K562 (cell line): ENCODE results near the gene SMG7. TPM values are rescaled to one million over a fixed set of nuclear protein-coding genes. Genes with fewer than 3 reads are reported as not detected.

Experiments used
- ATAC-seq: fragments of 200-7000 bp; cut with Tn5 transposase; 3 replicates; pipeline ENCODE4 v1.9.1; 2020; ENCODE audit warnings: moderate library complexity
- BruUV-seq: library from RNA; stranded (reverse); fragments of 400-500 nt; replicated peaks from 2 replicates; lab custom pipeline; 2021; lab: Mats Ljungman, UMichigan
- CTCF ChIA-PET: fragments of 300-600 bp; formaldehyde crosslinking; extraction: SDS; loops from one replicate; lab custom pipeline; 2021; ENCODE audit warnings: low intra/inter-chr PET ratio; lab: Yijun Ruan, JAX
- POLR2A ChIA-PET: fragments of 300-600, 350-650 bp; sonication (Branson Sonifier 250); formaldehyde crosslinking; extraction: SDS; loops from one replicate; lab custom pipeline; 2021; ENCODE audit warnings: antibody characterized with exemption, inconsistent platforms; lab: Yijun Ruan, JAX
- DNase-seq, 4 experiments: peaks; one replicate each; pipeline versions ENCODE4 v3.0.0 to v3.0.0-alpha.2; 2011 to 2018; ENCODE audit warnings: low spot score in 3 of 4, mixed read lengths in 3 of 4; ENCODE audit errors: extremely low read depth in 1 of 4
- FAIRE-seq: peaks from 2 replicates; lab custom pipeline; 2011; peaks lifted over from hg19 to GRCh38; lab: Jason Lieb, UNC
- H2AFZ ChIP-seq: 2 replicates; pipeline ENCODE4 v1.6.0; 2011; ENCODE audit warnings: low read depth, low read length, control low read depth, inconsistent platforms
- H3K27ac ChIP-seq: fragments of 200-600 bp; 3 replicates; pipeline ENCODE4 v1.8.0; 2011; ENCODE audit warnings: low read depth, mild to moderate bottlenecking, control low read depth, inconsistent platforms, low read length, moderate library complexity, mixed read lengths; ENCODE audit errors: extremely low read depth
- H3K27me3 ChIP-seq, 2 experiments: fragments of 300-600 bp in 1 of 2; 2 replicates in 1 of 2; 3 replicates in 1 of 2; pipeline versions ENCODE4 v1.6.0 to v1.8.0; 2011; ENCODE audit warnings: inconsistent platforms in 2 of 2, low read length in 2 of 2, mild to moderate bottlenecking in 1 of 2, mixed read lengths in 1 of 2, moderate library complexity in 1 of 2; ENCODE audit not compliant: control insufficient read depth in 2 of 2, insufficient read depth in 2 of 2
- H3K36me3 ChIP-seq: fragments of 300-600 bp; 3 replicates; pipeline ENCODE4 v1.8.0; 2011; ENCODE audit warnings: mild to moderate bottlenecking, low read length, inconsistent platforms; ENCODE audit not compliant: control insufficient read depth, insufficient read depth
- H3K4me1 ChIP-seq, 2 experiments: fragments of 200-600 bp in 1 of 2; replicated peaks in 1 of 2; 2 replicates in 1 of 2; 3 replicates in 1 of 2; pipeline versions ENCODE4 v1.5.1 to v1.8.0; 2011; ENCODE audit warnings: inconsistent platforms in 2 of 2, low read length in 2 of 2, mild to moderate bottlenecking in 1 of 2, mixed read lengths in 1 of 2, moderate library complexity in 1 of 2; ENCODE audit not compliant: control insufficient read depth in 2 of 2, insufficient read depth in 2 of 2
- H3K4me2 ChIP-seq: 2 replicates; pipeline ENCODE4 v1.6.1; 2011; ENCODE audit warnings: low read length, control low read depth, inconsistent platforms, mixed read lengths; ENCODE audit not compliant: insufficient read depth
- H3K4me3 ChIP-seq: fragments of 200-600 bp; sonication (generic), shearing (Covaris generic); 2 replicates; pipeline ENCODE4 v1.5.1; 2016; ENCODE audit warnings: control low read depth, inconsistent platforms
- H3K79me2 ChIP-seq: fragments of 200-600 bp; 3 replicates; pipeline ENCODE4 v1.8.0; 2011; ENCODE audit warnings: low read length, inconsistent platforms; ENCODE audit not compliant: control insufficient read depth, insufficient read depth
- H3K9ac ChIP-seq, 2 experiments: 2 replicates each; pipeline versions ENCODE4 v1.6.0 to v1.6.1; 2011; ENCODE audit warnings: low read depth in 2 of 2, low read length in 2 of 2, control low read depth in 1 of 2, inconsistent platforms in 1 of 2, mild to moderate bottlenecking in 1 of 2, mixed read lengths in 1 of 2; ENCODE audit not compliant: insufficient read depth in 1 of 2
- H3K9me1 ChIP-seq: one replicate; pipeline ENCODE4 v1.6.0; 2011; ENCODE audit warnings: inconsistent platforms, mild to moderate bottlenecking, low read length, moderate library complexity; ENCODE audit not compliant: control insufficient read depth, insufficient read depth
- H3K9me3 ChIP-seq: replicated peaks from 2 replicates; pipeline ENCODE4 v1.5.1; 2011; ENCODE audit warnings: low read depth, low read length, inconsistent platforms; ENCODE audit not compliant: control insufficient read depth, insufficient read depth
- H4K20me1 ChIP-seq: replicated peaks from 2 replicates; pipeline ENCODE4 v1.6.1; 2011; ENCODE audit warnings: low read length, inconsistent platforms, mixed read lengths; ENCODE audit not compliant: control insufficient read depth, insufficient read depth
- CEBPG ChIP-seq, 3 experiments: fragments of 200-800 bp in 1 of 3; sonication (Bioruptor generic) in 1 of 3; sonication (generic) in 1 of 3; formaldehyde crosslinking in 1 of 3; IDR thresholded peaks in 2 of 3; conservative IDR thresholded peaks in 1 of 3; 2 replicates each; pipeline versions ENCODE4 v1.6.1 to v1.8.0; 2016 to 2022; ENCODE audit warnings: missing compliant biosample characterization in 2 of 3, missing genetic modification characterization in 2 of 3, mild to moderate bottlenecking in 1 of 3, missing genetic modification reagents in 1 of 3
- NR2C2 ChIP-seq, 2 experiments: fragments of 200-800 bp in 1 of 2; sonication (Bioruptor generic) in 1 of 2; sonication (generic) in 1 of 2; formaldehyde crosslinking in 1 of 2; IDR thresholded peaks; 2 replicates each; pipeline versions ENCODE4 v1.6.1 to v1.8.0; 2016 to 2022; ENCODE audit warnings: mild to moderate bottlenecking in 1 of 2, missing compliant biosample characterization in 1 of 2, missing genetic modification characterization in 1 of 2, missing genetic modification reagents in 1 of 2
- RBM25 ChIP-seq: fragments of 200-400 bp; formaldehyde crosslinking; IDR thresholded peaks from 2 replicates; pipeline ENCODE4 v1.6.1; 2018; ENCODE audit warnings: low read length, low read depth, moderate library complexity; ENCODE audit not compliant: severe bottlenecking
- ZNF124 ChIP-seq: sonication (generic); formaldehyde crosslinking; IDR thresholded peaks from 2 replicates; pipeline ENCODE4 v1.8.1; 2022; ENCODE audit warnings: missing genetic modification reagents
- ZNF134 ChIP-seq: fragments of 250-450 bp; sonication (Bioruptor Pico); conservative IDR thresholded peaks from 2 replicates; pipeline ENCODE4 v1.4.0; 2020
- WGBS: fragments of 100-300 bp; shearing (Covaris generic); methylation state at CpG from one replicate; pipeline ENCODE4 v1.1.6; 2016; ENCODE audit warnings: low coverage, mixed read lengths; ENCODE audit not compliant: insufficient coverage; ENCODE audit errors: missing lambda C conversion rate; 5-methylcytosine and 5-hydroxymethylcytosine counted together
- in situ Hi-C: fragments of 300-500 bp; cut with MboI; formaldehyde crosslinking; loops from 4 replicates; pipeline ENCODE4 v1.15.0; 2018; ENCODE audit warnings: inconsistent platforms, mixed read lengths
- intact Hi-C: fragments of 100-400 bp; cut with micrococcal nuclease; formaldehyde crosslinking; loops from 2 replicates; pipeline ENCODE4 v1.14.2; 2022
- polyA plus RNA-seq, 8 experiments: library from polyadenylated mRNA; depleted of rRNA in 4 of 8; stranded (reverse) in 5 of 8; unstranded in 3 of 8; fragments of >200 nt; fragmentation: Nextera tagmentation in 2 of 8; fragmentation: Illumina TruSeq in 1 of 8; extraction: Ambion mirVana in 2 of 8; extraction: Trizol in 1 of 8; gene quantifications; 2 replicates each; pipeline versions ENCODE4 v1.2.1 to v1.2.3, GENCODE V29; 2011 to 2014; ENCODE audit warnings: inconsistent platforms in 1 of 8, missing spikeins in 1 of 8
- total RNA-seq, 7 experiments: library from RNA; depleted of rRNA in 6 of 7; stranded (reverse); fragments of >200 nt in 6 of 7; fragmentation: Illumina TruSeq in 2 of 7; extraction: Trizol in 2 of 7; gene quantifications; 2 replicates each; pipeline versions ENCODE4 v1.2.1 to v1.2.3, GENCODE V29; 2011 to 2021; ENCODE audit warnings: low replicate concordance in 1 of 7
- TF ChIP-seq, protein P1 (sequence below): fragments of 450-650 bp; IDR thresholded peaks from 2 replicates; pipeline ENCODE4 v1.6.1; 2016; ENCODE audit warnings: antibody characterized with exemption
- TF ChIP-seq, protein P2 (sequence below), 2 experiments: fragments of 450-650 bp in 1 of 2; sonication (generic) in 1 of 2; formaldehyde crosslinking in 1 of 2; IDR thresholded peaks in 1 of 2; conservative IDR thresholded peaks in 1 of 2; 2 replicates each; pipeline versions ENCODE4 v1.6.1 to v1.8.1; 2016 to 2023; ENCODE audit warnings: mild to moderate bottlenecking in 2 of 2, moderate library complexity in 2 of 2, inconsistent platforms in 1 of 2, missing genetic modification reagents in 1 of 2

SMG7 gene
- total and polyA plus RNA-seq, 9 of the 15 experiments (the other 6 are each of a cell fraction or from before 2014, with no cell fraction given) = 12.4 to 74.6 (median 29.0) TPM

DNA sequence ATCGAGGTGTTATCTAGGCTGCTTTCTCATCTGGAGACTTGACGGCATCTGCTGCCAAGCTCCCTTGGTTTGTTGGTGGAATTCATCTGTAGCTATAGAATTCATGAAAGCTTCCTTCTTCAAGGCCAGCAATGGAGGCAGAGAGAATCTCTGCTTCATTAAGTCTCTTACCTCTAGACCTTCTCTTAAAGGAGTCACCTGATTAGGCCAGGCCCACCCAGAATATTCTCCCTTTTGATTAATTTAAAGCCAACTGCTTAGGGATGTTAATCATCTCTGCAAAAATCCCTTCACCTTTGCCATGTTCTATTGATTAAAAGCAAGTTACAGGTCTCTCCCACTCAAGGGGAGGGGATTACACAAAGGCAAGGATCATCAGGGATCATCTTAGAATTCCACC lies 123.2 kb downstream of the SMG7 start:
- no peak for FAIRE-seq
- 16% methylated on average over 2 of the region's 2 CpGs for WGBS

DNA sequence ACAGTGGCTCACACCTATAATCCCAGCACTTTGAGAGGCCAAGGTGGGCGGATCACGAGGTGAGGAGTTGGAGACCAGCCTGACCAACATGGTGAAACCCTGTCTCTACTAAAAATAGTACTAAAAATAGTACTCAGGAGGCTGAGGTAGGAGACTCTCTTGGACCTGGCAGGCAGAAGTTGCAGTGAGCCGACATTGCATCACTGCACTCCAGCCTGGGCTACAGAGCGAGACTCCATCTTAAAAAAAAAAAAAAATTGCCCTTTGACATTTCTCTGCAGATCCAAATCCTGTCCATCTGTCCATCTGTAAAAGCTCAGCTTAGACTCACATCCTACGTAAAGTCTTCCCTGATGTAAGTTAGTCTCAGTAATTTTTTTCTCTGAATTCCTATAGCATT lies 124.2 kb downstream of the SMG7 start:
- ChIA-PET POLR2A (no interaction called here), CTCF (no interaction called here)
- Histone ChIP-seq H3K9me1 (no peaks in the 10 kb centered on the region), H3K79me2 (no peaks in the 10 kb centered on the region), H4K20me1 (no peaks in the 10 kb centered on the region), H3K27ac (no peak overlapping the region), H3K4me1 (no peaks in the 10 kb centered on the region; a peak in 1 of 5 replicates), H3K27me3 (peaks cover 31 to 40% of the 10 kb centered on the region in 2 experiments), H2AFZ (no peak overlapping the region), H3K9me3 (no peaks in the 10 kb centered on the region), H3K4me3 (no peak overlapping the region), H3K4me2 (no peak overlapping the region), H3K36me3 (no peaks in the 10 kb centered on the region), H3K9ac (no peak overlapping the region)
- in situ Hi-C loops = no loop called here
- ATAC-seq (no peak), DNase-seq (no peak), FAIRE-seq (no peak)
- TF ChIP-seq, protein P1, sequence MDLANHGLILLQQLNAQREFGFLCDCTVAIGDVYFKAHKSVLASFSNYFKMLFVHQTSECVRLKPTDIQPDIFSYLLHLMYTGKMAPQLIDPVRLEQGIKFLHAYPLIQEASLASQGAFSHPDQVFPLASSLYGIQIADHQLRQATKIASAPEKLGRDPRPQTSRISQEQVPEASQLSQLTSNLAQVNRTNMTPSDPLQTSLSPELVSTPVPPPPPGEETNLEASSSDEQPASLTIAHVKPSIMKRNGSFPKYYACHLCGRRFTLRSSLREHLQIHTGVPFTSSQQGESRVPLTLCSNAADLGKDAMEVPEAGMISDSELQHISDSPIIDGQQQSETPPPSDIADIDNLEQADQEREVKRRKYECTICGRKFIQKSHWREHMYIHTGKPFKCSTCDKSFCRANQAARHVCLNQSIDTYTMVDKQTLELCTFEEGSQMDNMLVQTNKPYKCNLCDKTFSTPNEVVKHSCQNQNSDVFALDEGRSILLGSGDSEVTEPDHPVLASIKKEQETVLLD = no peak
- TF ChIP-seq NR2C2 (CRISPR knock-in tag; IDR thresholded peaks at IDR 0.05) = no peak
- peak; percentile 33; the same call in 1 of the 2 replicates for TF ChIP-seq NR2C2 (tag; IDR thresholded peaks at IDR 0.05)
- TF ChIP-seq CEBPG (CRISPR knock-in tag; IDR thresholded peaks at IDR 0.05) = no peak
- peak; percentile 59 to 66 for TF ChIP-seq CEBPG (tag; conservative IDR thresholded peaks at IDR 0.05 in 1 of 2, IDR thresholded peaks at IDR 0.05 in 1 of 2)
- TF ChIP-seq, protein P2, sequence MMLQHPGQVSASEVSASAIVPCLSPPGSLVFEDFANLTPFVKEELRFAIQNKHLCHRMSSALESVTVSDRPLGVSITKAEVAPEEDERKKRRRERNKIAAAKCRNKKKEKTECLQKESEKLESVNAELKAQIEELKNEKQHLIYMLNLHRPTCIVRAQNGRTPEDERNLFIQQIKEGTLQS (IDR thresholded peaks at IDR 0.05) = peak; percentile 36; the same call in 1 of the 2 replicates
- TF ChIP-seq, protein P2 (CRISPR knock-in tag; conservative IDR thresholded peaks at IDR 0.05) = no peak
- 0% methylated on average over 5 of the region's 5 CpGs for WGBS
- no TSS peak for BruUV-seq
- intact Hi-C loops = no loop called here

More for the DNA sequence above, 123.2 kb downstream of the SMG7 start:
- Histone ChIP-seq H3K36me3 (no peaks in the 10 kb centered on the region), H3K9me1 (no peaks in the 10 kb centered on the region), H3K79me2 (no peaks in the 10 kb centered on the region), H3K4me1 (no peaks in the 10 kb centered on the region; a peak in 1 of 5 replicates), H3K27me3 (peaks cover 31 to 46% of the 10 kb centered on the region in 2 experiments), H3K27ac (no peak overlapping the region), H4K20me1 (no peaks in the 10 kb centered on the region), H3K9me3 (no peaks in the 10 kb centered on the region), H3K9ac (no peak overlapping the region), H2AFZ (no peak overlapping the region), H3K4me2 (no peak overlapping the region), H3K4me3 (no peak overlapping the region)
- ChIA-PET CTCF (no interaction called here), POLR2A (no interaction called here)
- TF ChIP-seq ZNF124 (CRISPR knock-in tag) (no peak), RBM25 (peak; percentile 52), ZNF134 (CRISPR knock-in tag) (peak; percentile 99)
- no TSS peak for BruUV-seq
- in situ Hi-C loops (no loop called here), intact Hi-C loops (no loop called here)
- DNase-seq (no peak), ATAC-seq (no peak)
